GM21737 (cell line): Measurements from ENCODE around the gene RIC1.
"Not testable (repeated sequence)": the region's sequence is repeated elsewhere in the genome, so short reads cannot be mapped to it uniquely, and the experiment has no call there.

ENCODE experiments used
- ATAC-seq: cut with Tn5 transposase; IDR thresholded peaks from one replicate; pipeline ENCODE4 v1.9.1; 2021; ENCODE audit warnings: mild to moderate bottlenecking, moderate library complexity; ENCODE audit not compliant: unreplicated experiment

RIC1 gene

DNA sequence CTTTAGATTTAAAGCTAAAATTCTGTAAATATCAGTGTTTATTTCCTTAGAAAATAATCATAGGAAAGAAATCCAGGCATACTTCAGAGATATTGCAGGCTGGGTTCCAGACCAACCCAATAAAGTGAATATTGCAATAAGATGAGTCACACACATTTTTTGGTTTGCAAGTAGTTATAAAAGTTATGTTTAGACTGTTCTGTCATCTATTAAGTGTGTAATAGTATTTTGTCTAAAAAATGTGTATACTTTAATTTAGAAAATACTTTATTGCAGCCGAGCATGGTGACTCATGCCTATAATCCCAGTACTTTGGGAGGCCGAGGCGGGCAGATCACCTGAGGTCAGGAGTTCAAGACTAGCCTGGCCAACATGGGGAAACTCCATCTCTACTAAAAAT lies 6.9 kb upstream of the RIC1 start:
- ATAC-seq: no peak

DNA sequence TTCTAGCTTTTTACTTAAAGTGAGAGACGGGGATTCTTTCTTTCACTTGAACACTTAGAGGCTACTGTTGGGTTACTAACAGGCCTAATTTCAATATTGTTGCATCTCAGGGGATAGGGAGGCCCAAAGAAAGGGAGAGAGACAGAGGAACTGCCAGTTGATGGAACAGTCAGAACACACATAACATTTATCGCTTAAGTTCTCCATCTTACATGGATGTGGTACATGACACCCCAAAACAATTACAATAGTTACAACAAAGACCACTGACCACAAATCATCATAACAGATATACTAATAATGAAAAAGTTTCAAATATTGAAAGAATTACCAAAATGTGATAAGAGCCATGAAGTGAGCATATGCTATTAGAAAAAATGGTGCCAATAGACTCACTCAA lies 4.3 kb upstream of the RIC1 start:
- no peak for ATAC-seq

DNA sequence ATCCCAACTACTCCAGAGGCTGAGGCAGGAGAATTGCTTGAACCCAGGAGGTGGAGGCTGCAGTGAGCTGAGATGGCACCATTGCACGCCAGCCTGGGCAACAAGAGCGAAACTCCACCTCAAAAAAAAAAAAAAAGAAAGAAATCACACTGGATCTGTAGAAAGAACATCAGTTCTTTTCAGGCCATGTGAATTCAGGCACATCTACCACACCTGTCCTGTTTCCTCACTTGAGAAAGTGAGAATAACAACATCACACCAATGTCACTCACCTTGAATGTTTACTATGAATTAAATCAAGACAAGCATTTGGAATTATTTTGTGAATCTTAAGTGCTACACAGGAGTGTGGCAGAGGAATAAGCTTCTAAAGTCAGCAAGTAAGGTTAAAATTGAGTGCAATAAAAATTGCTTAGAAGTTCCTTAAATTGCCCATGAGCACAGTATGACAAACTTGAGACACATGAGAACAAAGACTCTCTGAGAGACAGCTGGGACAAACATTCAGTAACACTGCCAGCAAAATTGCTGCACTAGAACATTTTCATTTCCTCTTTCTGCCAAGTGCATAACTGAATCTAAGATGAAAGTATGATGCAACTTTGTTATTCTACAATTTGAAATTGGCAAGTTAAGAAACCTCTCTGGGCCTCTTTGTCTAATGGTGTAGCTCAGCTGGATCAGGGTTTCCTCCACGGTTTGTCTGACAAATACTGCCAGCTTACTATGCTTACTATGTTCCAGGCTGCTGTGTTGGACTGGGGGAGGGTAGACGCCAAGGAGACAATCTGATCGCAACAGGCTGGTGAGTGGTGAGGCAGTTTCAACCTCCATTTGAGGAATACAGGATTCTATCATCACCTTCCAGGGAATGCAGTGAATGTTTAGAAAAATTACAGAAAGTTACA lies 1.9 kb upstream of the RIC1 start:
- peak; percentile 44 for ATAC-seq

DNA sequence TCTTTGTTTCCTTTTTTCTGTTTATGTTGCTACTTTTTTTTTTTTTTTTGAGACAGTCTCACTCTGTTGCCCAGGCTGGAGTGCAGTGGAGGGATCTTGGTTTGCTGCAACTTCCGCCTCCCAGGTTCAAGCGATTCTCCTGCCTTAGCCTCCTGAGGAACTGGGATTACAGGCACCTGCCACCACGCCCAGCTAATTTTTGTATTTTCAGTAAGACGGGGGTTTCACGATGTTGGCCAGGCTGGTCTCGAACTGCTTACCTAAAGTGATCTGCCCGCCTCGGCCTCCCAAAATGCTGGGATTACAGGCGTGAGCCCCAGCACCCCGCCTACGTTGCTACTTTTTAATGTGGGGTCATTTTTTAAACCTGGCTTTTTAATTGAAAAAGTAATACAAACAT lies 1.2 kb upstream of the RIC1 start:
- not testable (repeated sequence) for ATAC-seq

DNA sequence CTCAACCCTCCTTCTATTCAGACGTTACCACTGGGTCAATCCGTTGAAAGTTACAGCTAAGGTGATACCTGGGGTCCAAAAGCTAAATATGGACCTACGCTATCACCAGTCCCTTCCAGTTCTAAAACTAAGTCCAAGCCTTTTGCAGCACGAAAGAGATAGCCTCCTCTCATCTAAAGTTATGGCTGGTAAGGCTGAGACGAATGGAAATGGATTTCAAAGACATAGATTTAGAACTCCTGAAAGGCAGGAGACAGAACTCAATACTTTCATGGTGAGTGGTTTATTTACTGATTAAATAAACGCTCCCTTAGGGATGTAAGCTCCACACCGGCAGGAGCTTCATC lies 751 bp upstream of the RIC1 start:
- no peak for ATAC-seq

DNA sequence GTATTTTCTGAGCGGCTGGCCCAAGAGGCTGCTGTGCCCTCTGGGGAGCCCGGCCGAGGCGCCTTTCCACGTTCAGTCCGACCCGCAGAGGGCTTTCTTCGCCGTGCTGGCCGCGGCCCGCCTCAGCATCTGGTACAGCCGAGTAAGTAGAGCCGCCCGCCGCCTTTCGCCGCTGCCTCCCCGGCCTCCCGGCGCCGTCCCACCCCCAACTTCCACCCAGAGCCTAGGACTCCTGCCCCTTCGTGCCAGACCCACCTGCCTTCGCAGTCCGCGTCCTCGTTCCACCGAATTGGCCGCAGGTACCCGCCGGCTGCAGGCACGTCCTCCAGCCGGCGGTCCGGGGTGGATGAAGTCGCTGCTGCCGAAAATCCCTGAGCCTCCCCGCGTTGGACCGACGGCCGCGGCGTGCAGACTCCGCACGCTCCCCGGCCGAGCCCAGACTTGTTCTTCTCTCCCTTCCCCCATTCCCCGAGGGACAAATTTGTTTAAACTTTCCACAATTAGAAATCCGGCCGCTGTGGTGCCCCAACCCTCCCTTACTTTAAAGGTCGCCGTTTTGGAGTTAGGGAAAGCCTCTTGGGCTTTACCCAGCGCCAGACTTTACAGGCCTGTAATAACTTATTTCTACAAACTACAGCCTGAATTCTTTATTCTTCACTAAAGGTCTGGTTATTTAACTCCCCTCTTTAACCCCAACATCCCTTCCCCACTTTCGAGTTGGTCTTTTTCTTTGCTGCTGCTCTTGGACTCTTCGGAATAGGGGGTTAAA lies 589 bp downstream of the RIC1 start:
- ATAC-seq: peak; percentile 2

DNA sequence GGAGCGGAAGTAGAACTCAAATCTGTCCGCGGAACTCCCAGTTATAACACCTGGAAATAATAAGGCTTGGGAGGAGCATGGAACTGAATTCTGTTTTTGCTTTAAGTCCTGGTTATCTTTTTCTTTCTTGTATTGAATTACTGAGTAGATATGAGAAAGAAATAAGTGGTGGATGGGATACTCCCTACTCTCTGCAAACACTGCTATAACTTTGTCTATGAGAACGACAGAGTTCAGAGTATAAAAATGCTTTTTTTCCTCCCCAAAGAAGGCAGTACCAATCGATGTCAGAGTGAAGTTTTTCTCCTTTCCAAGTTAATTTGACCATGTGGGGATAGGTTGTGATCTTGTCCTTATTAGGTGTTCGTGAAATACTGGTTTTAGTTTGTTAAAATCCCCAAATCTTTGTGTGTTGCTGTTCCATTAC lies 1.2 kb downstream of the RIC1 start:
- no peak for ATAC-seq

DNA sequence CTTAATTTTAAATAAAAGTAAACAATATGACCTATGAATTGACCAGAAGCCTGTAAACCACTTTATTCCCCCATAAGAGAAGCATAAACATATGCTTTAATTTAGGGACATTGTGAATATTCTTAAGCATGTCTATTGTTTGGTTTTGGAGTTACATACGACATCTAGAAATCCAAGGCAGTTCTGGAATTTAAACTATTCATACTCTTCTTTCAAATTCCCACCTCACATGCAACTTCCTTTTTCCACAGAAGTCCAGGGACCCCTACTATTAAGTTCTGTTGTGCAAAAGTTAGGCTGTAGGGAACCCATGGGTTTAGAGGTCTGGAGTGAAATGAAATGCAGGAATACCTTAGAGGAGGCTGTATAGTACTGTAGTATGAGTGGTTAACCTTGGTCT lies 2.1 kb downstream of the RIC1 start:
- no peak for ATAC-seq

DNA sequence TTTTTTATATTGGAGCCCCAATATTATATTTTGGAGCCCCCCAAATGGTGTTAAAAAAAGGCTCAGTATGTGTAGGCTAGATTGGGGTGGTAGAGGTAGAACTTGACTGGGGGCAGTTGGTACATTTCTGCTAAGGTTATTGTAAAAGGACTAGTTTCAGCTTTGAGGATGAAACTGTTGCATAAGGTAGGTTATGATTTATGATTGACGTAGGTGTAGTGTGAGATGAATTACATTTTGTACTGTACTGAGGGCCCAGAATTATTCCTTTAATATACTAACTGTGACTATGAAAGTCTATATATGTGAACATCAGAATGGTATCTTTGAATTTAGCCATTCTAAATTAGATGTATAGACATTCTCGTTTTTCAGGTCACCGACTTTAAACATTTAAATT lies 3.6 kb downstream of the RIC1 start:
- no peak for ATAC-seq

DNA sequence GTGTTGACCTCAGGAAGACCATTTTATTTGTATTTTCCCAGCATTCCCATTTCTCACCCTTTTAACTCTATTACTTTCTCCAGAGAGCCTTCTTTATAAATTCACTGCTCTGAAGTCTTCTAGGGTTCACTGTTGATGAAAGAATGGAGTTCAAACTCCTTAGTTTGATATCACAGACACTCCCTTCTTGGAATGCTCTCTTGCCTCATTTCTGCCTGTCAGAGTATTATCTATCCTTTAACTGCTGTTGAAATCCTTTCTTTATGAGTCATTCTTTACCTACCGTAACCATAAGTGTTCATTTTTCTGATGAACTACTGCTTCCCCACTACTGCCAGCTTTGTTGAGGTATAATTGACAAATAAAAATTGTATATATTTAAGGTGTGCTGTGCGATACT lies 4.3 kb downstream of the RIC1 start:
- no peak for ATAC-seq

DNA sequence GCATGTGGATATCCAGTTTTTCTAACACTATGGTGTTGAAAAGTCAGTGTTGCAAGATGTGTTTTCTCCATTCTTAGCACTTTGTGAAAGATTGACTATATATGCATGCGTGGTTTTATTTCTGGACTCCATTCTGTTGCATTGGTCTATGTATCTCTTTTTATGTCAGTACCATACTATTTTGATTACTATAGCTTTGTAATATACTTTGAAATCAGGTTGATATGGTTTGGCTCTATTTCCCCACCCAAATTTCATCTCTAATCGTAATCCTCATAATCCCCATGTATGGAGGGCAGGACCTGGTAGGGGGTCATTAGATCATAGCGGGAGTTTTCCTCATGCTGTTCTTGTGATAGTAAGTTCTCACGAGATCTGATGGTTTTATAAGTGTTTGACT lies 6.5 kb downstream of the RIC1 start:
- no peak for ATAC-seq

DNA sequence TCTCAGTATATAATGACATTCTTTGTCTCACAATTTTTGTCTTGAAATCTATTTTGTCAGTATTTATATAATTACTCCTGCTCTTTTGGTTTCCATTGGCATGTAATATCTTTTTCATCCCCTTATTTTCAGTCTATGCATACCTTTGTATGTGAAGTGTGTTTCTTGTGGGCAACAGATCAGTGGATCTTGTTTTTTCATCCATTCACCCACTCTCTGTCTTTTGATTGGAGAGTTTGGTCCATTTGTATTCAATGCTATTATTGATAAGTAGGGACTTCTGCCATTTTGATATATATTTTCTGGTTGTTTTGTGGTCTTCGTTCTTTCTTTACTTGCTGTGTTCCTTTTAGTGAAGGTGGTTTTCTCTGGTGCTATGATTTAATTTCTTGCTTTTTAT lies 10.9 kb downstream of the RIC1 start:
- no peak for ATAC-seq

DNA sequence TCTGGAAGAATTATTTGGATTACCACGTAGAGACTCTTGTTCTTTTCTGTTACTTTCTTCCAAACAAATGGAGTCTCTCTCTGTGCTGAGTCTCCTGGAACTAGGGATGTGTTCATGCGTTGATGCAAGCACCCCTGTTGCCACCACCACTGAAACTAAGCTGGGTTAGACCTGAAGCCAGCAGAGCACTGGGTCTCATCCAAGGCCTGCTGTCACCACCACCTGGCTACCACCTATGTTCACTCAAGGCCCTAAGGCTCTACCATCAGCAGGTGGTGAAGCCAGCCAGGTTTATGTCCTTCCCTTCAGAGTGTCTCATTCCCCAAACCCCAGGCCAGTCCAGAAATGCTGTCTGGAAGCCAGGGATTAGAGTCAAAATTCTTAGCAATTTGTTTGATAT lies 13.3 kb downstream of the RIC1 start:
- no peak for ATAC-seq

DNA sequence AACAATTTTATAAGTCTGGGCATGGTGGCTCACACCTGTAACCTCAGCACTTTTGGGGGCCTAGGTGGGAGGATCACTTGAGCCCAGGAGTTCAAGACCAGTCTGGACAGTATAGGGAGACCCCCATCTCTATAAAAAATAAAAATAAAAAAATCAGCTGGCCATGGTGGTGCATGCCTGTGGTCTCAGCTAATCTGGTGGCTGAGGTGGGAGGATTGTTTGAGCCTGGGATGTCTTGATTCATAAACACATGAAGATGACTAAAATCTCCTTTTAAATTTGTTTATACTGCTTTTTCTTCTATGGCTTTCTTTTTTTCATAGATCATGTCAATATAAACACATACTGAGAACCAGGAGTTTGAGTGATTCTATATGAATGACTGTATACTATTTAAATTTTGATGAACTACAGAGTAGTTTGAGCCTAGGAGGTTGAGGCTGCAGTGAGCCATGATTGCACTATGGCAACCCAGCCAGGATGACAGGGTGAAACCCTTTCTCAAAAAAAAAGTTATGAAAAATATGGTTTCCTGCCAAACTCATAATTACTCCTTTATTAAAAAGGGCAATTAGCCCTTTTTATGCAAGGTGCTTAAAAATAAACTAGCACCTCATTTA lies 14.2 kb downstream of the RIC1 start:
- no peak for ATAC-seq

DNA sequence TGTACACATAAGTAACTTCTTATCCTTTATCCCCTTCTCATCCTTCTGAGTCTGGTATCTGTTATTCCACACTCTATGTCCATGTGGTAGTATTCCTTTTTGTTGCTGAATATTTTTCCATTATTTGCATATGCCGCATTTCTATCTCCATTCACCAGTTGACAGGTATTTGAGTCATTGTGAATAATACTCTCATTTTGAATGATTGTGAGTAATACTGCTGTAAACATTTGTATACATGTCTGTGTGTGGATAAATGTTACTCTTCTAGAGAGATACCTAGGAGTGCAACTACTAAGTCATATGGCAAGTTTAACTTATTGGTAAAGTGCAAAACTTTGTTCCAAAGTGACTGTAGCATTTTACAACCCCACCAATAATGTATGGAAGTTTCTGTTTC lies 15.6 kb downstream of the RIC1 start:
- no peak for ATAC-seq

DNA sequence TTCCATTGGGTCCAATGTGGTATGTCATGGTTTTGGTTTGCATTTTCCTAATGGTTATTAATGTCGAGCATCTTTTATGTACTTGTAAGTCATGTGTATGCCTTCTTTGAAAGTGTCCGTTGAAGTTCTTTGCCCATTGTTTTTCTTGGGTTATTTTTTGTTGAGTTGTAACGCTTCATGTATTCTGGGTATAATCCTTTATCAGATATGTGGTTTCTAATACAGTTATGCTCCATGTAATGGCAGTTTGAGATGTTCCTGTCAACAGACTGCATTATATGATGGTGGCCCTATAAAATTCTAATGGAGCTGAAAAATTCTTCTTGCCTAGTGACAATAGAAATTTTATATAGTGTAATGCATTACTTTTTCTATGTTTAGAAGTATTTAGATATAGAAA lies 17.2 kb downstream of the RIC1 start:
- ATAC-seq: no peak

DNA sequence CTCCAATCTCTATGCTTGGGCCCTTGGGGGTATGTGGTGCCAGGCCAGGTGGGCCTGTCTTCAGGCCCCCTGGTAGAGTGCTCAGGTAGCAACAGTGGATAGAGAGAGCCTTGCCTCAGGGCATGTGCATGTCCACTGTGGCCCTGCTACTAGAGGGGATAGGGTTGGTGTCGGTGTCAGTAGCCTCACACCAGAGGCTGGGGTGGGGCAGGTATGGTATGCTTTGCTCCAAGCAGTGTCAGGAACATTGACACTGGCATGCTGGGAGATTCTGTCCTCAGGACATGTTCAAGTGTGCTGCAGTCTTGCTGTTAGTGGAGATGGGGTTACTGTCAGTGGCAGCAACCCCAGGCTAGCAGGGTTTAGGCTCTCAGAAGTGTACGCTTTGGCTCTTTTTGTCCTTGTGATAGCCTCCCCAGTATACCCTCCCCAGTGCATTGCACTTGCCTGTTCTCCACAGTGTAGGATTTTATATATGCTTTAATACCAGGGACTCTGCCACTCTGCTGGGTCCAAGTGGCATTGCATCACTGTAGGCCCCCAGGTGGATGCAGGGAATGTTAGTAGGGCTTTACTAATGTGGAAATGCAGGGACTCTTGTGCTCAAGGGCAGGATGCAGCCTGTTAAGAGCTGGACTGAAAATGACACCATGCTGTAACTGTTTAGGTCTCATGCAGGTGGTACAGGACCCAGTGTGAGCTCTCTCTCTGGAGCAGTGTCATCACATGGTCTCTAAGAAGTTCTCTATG lies 21.6 kb downstream of the RIC1 start:
- ATAC-seq: no peak

DNA sequence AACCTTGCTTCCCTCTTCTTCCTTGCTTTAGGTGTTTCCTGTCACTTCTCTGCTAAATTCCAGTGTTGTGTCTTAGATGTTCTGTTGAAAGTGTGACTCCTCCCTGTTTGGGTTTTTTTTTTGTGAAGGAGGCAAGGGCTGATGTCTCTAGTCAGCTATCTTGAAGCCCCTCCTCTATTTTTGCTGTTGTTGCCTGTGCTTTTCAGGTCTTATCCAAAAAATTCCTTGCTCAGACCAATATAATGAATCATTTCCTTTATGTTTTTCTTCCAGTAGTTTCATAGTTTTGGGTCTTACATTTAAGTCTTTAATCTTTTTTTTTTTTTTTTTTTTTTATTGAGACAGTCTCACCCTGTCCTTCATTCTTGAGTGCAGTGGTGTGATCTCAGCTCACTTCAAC lies 22.3 kb downstream of the RIC1 start:
- ATAC-seq: no peak

DNA sequence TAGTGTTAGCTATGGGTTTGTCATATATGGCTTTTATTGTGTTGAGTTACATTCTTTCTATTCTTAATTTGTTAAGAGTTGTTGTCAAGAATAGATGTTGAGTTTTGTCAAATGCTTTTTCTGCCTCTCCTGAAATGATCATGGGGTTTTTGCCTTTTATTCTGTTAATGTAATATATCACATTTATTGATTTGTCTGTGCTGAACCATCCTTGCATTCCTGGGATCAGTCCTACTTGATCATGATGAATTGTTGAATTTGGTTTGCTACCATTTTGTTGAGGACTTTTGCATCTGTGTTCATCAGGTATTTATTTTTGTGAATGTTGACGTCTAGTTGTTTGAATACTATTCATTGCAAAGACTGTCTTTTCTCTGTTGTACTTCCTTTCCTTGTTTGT lies 23.9 kb downstream of the RIC1 start:
- ATAC-seq: no peak

DNA sequence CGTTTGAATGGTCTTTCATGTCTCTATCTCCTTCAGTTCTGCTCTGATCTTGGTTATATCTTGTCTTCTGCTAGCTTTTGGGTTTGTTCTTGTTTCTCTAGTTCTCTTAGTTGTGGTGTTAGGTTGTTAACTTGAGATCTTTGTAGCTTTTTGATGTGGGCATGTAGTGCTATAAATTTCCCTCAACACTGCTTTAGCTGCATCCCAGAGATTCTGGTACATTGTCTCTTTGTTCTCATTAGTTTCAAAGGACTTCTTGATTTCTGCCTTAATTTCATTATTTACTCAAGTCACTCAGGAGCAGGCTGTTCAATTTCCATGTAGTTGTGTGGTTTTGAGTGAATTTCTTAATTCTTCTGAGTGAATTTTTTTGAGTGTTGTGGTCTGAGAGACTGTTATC lies 33.9 kb downstream of the RIC1 start:
- ATAC-seq: not testable (repeated sequence)

DNA sequence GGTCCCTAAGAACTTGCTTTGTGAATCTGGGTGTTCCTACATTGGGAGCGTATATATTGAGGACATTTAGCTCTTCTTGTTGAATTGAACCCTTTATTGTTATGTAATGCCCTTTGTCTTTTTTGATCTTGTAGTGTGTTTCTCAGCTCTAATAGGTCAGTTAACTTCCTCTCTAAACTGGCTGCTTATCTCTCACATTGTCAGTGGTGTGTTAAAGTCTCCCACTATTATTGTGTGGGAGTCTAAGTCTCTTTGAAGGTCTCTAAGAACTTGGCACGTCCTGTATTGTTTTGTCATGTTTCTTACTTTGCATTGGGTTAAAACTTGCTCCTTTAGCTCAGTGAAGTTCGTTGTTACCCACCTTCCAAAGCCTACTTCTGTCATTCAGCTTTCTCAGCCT lies 36.2 kb downstream of the RIC1 start:
- ATAC-seq: no peak
